NOMO-1 treated with DMSO at 0.1 percent for 48 hours (cell line): ENCODE data around the gene CREB3L4.

Experiments used
- DNase-seq: peaks from one replicate; lab custom pipeline; 2025; ENCODE audit not compliant: unreplicated experiment; lab: John Stamatoyannopoulos, UW

CREB3L4 gene, protein sequence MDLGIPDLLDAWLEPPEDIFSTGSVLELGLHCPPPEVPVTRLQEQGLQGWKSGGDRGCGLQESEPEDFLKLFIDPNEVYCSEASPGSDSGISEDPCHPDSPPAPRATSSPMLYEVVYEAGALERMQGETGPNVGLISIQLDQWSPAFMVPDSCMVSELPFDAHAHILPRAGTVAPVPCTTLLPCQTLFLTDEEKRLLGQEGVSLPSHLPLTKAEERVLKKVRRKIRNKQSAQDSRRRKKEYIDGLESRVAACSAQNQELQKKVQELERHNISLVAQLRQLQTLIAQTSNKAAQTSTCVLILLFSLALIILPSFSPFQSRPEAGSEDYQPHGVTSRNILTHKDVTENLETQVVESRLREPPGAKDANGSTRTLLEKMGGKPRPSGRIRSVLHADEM

GRCh38 chr1:153967107-153967999, at the start of gene CREB3L4:
TSS of gene CREB3L4 (plus strand) at chr1:153967902. CDS start at chr1:153968526, 624 bp downstream.
- DNase-seq, result peak; percentile 99

GRCh38 chr1:153919876-153920852, 47.5 kb upstream of the CREB3L4 start:
- DNase-seq, result peak; percentile 71

- DNase-seq, result no peak
These were observed 46.5 kb upstream of the CREB3L4 start for GRCh38 chr1:153921080-153921802.

DNA sequence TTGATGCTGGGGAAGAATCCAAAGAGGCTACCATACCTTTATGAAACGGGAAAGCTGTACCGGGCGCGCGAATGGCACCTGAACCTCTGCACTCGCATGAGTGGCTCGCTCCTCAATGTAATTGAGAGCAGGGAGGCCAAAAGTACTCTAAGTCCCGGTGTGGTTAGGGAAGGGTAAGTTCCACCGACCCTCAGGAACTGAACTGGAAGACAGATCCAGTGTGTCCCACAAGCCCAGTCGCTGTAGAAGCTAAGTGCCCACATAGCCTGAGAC, 46.0 kb upstream of the CREB3L4 start:
- DNase-seq, result no peak

- no peak for DNase-seq
These were observed 45.4 kb upstream of the CREB3L4 start for GRCh38 chr1:153922076-153922971.

- peak; percentile 99 for DNase-seq
These were observed 44.5 kb upstream of the CREB3L4 start, which contains the start of gene GATAD2B for GRCh38 chr1:153922972-153923925. TSS of gene GATAD2B (minus strand) at chr1:153922972. CDS start at chr1:153828347, 94,625 bp downstream.

GRCh38 chr1:153926405-153926804, 41.3 kb upstream of the CREB3L4 start:
- no peak for DNase-seq

DNA sequence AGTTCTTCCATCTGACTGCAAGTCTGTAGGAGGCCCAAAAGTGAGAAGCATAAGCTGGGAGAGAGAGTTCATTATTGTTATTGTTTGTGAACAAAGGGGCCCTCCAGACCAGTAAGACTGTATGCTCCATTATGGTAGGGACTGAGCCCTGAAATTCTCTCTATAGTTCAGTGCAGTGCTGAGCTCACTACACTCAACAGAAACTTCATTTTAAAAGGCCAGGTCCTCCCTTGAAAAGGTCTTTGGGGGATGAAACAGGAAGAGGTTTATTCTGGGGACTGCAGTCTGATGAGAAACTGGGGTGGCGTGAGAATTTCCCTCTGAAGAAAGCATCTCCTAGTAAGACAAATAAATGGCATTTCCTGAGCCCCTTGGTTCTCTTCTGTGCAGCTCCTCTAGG, 39.5 kb upstream of the CREB3L4 start:
- no peak for DNase-seq

GRCh38 chr1:153928791-153929341, 38.8 kb upstream of the CREB3L4 start:
- DNase-seq, result no peak

DNA sequence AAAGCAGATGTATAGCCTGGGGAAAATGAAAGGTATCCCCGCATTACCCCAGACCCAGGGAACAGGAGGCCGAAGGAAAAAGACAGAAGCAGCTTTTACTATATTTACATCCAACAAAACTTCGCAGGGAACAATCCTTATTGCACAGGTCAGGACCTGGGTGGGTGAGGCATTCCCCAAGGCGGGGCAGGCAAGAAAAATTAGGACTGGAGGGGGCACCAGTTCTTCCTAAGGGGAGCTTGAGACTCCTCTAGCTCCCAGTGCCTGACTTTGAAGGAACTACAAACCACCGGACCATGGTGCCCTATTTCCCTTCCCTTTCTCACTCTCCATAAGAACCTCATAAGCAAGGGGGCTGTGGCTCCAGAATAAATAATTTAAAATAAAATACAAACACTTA, 38.3 kb upstream of the CREB3L4 start:
- no peak for DNase-seq

DNA sequence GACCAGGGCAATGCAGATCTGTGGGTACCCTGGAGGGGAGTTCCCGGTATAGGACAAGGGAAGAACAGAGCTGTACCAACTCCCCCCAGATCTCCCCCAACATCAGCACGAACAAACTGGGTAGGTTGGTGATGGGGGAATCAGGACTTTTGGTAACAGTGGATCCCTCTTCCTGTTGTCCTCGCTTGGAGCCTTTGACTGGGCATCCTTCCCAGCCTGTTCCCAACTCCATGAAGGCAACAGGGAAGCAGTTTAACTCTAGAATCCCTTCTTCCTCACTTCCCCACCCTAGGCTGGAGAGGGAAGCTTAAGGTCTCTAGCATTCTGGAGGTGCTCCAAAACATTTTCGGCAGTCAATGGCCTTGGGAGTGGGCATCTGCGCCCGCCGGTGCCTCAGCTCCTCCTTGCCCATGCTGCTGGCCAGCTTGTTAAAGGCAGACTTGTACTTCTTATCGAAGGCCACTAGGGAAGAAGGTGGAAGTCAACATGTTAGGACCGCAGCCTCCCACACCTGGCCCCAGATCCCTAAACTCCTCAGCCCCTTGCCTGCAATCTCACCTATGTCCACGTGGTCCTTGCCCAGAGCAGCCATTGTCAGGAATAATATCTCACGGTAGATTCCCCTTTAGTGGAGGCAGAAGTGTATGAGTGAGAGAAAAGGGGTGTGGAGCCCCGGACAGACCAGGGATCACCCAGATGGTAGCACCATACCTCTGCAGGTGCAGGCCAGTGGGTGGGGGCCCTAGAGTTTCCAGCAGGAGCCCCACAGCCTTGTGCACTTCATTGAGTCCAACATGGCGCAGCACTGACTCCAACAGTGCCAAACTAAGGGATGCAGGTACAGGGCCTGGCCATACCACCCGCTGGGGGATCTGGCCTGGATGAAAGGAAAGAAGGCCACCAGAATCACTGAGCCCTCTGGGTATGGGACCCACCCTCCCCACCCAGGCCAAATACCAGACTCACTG, 37.4 kb upstream of the CREB3L4 start:
- DNase-seq, result no peak

GRCh38 chr1:153932156-153933131, 35.3 kb upstream of the CREB3L4 start:
- DNase-seq, result no peak

DNA sequence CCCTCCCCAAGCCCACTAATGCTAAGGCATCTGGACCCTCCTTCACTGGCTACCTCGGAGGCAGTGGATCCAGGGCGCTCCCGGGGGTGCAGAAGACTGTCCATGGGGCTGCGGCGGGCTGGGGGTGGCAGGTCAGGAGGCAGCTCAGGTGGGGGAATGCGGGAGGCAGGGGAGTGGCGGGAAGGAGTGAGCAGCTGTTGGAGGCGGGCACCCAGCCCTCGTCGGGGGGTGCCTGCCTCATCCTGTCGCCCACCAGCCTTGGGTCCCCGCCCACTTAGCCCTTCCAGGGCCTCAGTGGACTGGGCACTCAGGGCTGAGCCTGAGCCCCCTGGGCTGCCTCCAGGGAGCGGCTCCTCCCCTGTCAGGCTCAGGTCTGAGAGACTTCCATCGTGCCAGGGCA, 34.3 kb upstream of the CREB3L4 start:
- no peak for DNase-seq

- no peak for DNase-seq
These were observed 33.7 kb upstream of the CREB3L4 start for GRCh38 chr1:153933955-153934354.

GRCh38 chr1:153934746-153935145, 33.0 kb upstream of the CREB3L4 start:
- no peak for DNase-seq
